BJ (cell line): ENCODE data around the gene C20orf141. TPM values are rescaled to one million over a fixed set of nuclear protein-coding genes. Genes with fewer than 3 reads are reported as not detected.

Source experiments
- CTCF ChIA-PET: fragments of 350-600 bp; formaldehyde crosslinking; extraction: SDS; loops from one replicate; lab custom pipeline; 2021; ENCODE audit warnings: antibody characterized with exemption, inconsistent platforms; lab: Yijun Ruan, JAX
- POLR2A ChIA-PET: fragments of 300-600 bp; sonication (Branson Sonifier 250); formaldehyde crosslinking; extraction: SDS; loops from one replicate; lab custom pipeline; 2021; ENCODE audit warnings: antibody characterized with exemption; lab: Charles Lee
- DNase-seq: peaks from one replicate; pipeline ENCODE4 v3.0.0-alpha.2; 2011; ENCODE audit warnings: low read depth
- H3K27me3 ChIP-seq: 2 replicates; pipeline ENCODE4 v1.6.0; 2011; ENCODE audit warnings: low read length; ENCODE audit not compliant: control insufficient read depth, insufficient read depth
- H3K36me3 ChIP-seq: 2 replicates; pipeline ENCODE4 v1.5.1; 2011; ENCODE audit warnings: low read length; ENCODE audit not compliant: control insufficient read depth, insufficient read depth
- H3K4me3 ChIP-seq: 2 replicates; pipeline ENCODE4 v1.5.1; 2011; ENCODE audit warnings: low read depth, mild to moderate bottlenecking, control low read depth, low read length
- CTCF ChIP-seq: IDR thresholded peaks from 2 replicates; pipeline ENCODE4 v1.5.1; 2011; ENCODE audit warnings: low read depth, mild to moderate bottlenecking, control low read depth, inconsistent platforms, low read length, moderate library complexity; ENCODE audit not compliant: insufficient read depth
- polyA plus RNA-seq: library from polyadenylated mRNA; depleted of rRNA; stranded (reverse); fragments of >200 nt; gene quantifications from 2 replicates; pipeline ENCODE4 v1.2.3, GENCODE V29; 2011

Gene C20orf141
- polyA plus RNA-seq, 1 experiment = 0.12 TPM

GRCh38 chr20:2773812-2774211, 41.0 kb upstream of the C20orf141 start:
- Histone ChIP-seq H3K36me3 (no peaks in the 10 kb centered on the region), H3K4me3 (no peak overlapping the region), H3K27me3 (peaks cover 8% of the 10 kb centered on the region)
- no peak for TF ChIP-seq CTCF
- ChIA-PET CTCF (interaction anchor here (0.8 to 0.9 kb wide), 2 partner anchors 18 to 30 kb away, joined by 3 read pairs; no protein-coding TSS in a partner anchor), POLR2A (no interaction called here)
- no peak for DNase-seq

DNA sequence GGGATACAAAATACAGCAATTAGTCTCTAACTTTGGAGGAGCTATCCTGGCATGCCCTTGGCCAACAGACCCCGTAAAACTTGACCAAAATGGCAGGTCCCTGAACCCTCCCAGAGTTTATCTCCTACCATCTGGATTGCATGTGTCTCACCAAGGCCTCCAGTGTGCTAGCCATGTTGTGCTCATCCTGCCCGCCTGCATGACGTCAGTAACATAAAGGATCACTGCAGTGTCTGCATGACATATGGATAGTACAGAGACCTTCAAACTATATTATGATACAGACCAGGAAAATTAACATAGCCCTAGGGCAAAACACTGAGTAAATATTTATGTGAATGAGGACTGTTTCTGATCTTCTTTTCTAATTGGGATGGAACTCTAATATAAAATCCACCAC, 39.6 kb upstream of the C20orf141 start:
- no peaks in the 10 kb centered on the region for H3K36me3 ChIP-seq
- POLR2A ChIA-PET = no interaction called here
- CTCF ChIA-PET = interaction anchor here (1.3 to 1.5 kb wide), 2 partner anchors 20 to 77 kb away, joined by 4 to 6 read pairs; no protein-coding TSS in a partner anchor
- no peak overlapping the region for H3K4me3 ChIP-seq
- no peak for TF ChIP-seq CTCF
- no peak for DNase-seq
- no peaks in the 10 kb centered on the region for H3K27me3 ChIP-seq

DNA sequence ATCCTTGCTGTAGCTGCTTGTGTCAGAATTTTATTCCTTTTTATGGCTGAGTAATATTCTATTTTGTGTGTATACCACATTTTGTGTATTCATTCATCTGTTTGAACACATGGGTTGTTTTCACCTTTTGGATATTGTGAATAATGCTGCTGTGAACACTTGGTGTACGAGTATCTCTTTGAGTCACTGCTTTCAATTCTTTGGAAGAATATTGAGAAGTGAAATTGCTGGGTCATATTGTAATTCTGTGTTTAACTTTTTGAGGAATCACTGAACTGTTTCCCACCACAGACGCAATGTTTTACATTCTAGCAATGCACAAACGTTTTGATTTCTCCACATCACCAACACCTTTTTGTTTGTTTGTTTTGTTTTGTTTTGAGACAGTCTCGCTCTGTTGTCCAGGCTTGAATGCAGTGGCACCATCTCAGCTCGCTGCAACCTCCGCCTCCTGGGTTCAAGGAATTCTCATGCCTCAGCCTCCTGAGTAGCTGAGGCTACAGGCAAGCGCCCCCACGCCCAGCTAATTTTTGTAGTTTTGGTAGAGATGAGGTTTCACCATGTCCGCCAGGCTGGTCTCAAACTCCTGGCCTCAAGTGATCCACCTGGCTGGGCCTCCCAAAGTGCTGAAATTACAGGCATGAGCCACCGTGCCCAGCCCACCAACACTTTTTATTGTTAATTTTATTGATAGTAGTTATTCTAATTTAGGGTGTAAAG, 36.0 kb upstream of the C20orf141 start:
- no peaks in the 10 kb centered on the region for H3K36me3 ChIP-seq
- TF ChIP-seq CTCF = no peak
- no peak overlapping the region for H3K4me3 ChIP-seq
- DNase-seq = no peak
- peaks cover 6% of the 10 kb centered on the region for H3K27me3 ChIP-seq
- POLR2A ChIA-PET = no interaction called here
- CTCF ChIA-PET = interaction anchor here (0.6 kb wide), 1 partner anchor 222 kb away, joined by 3 read pairs; no protein-coding TSS in a partner anchor

GRCh38 chr20:2780948-2781347, 33.8 kb upstream of the C20orf141 start:
- peaks cover 6% of the 10 kb centered on the region for H3K27me3 ChIP-seq
- no peak for DNase-seq
- CTCF ChIA-PET = no interaction called here

More at GRCh38 chr20:2780948-2781347, 33.8 kb upstream of the C20orf141 start:
- Histone ChIP-seq H3K36me3 (no peaks in the 10 kb centered on the region), H3K4me3 (no peak overlapping the region)
- no peak for TF ChIP-seq CTCF
- POLR2A ChIA-PET = no interaction called here
